Measurements from ENCODE around the gene WNT9A.
"Not testable (repeated sequence)": the region's sequence is repeated elsewhere in the genome, so short reads cannot be mapped to it uniquely, and the experiment has no call there.

Gene WNT9A

GRCh38 chr1:227947676-227948492, at the start of gene WNT9A:
TSS of gene WNT9A (minus strand) at chr1:227947932. CDS start at chr1:227947887, 45 bp downstream.
- DNase-seq: no peak

- no peak for DNase-seq
These were observed 48.6 kb upstream of the WNT9A start for GRCh38 chr1:227996187-227996950.

- no peak for DNase-seq
These were observed 47.0 kb upstream of the WNT9A start for GRCh38 chr1:227994632-227995300.

- no peak for DNase-seq
These were observed 39.4 kb upstream of the WNT9A start for GRCh38 chr1:227987181-227987580.

- not testable (repeated sequence) for DNase-seq
These were observed 28.0 kb upstream of the WNT9A start for GRCh38 chr1:227975583-227976283.

- not testable (repeated sequence) for DNase-seq
These were observed 26.1 kb upstream of the WNT9A start for GRCh38 chr1:227973724-227974288.

GRCh38 chr1:227972843-227973374, 25.2 kb upstream of the WNT9A start:
- not testable (repeated sequence) for DNase-seq

GRCh38 chr1:227972283-227972679, 24.5 kb upstream of the WNT9A start:
- DNase-seq: not testable (repeated sequence)

- DNase-seq: not testable (repeated sequence)
These were observed 24.0 kb upstream of the WNT9A start for GRCh38 chr1:227971643-227972282.

- not testable (repeated sequence) for DNase-seq
These were observed 23.5 kb upstream of the WNT9A start for GRCh38 chr1:227971216-227971615.

GRCh38 chr1:227970076-227970995, 22.6 kb upstream of the WNT9A start:
- not testable (repeated sequence) for DNase-seq

GRCh38 chr1:227967815-227968214, 20.1 kb upstream of the WNT9A start:
- DNase-seq: not testable (repeated sequence)

GRCh38 chr1:227966733-227967132, 19.0 kb upstream of the WNT9A start:
- DNase-seq: not testable (repeated sequence)

- DNase-seq: no peak
These were observed 14.1 kb upstream of the WNT9A start for GRCh38 chr1:227961651-227962466.

- DNase-seq: no peak
These were observed 11.7 kb upstream of the WNT9A start for GRCh38 chr1:227959325-227959860.

GRCh38 chr1:227958617-227959324, 11.0 kb upstream of the WNT9A start:
- no peak for DNase-seq

GRCh38 chr1:227955808-227956207, 8.1 kb upstream of the WNT9A start:
- DNase-seq: no peak

GRCh38 chr1:227954163-227954850, 6.6 kb upstream of the WNT9A start:
- DNase-seq: no peak
